Stimulated activated memory B cell treated with anti-CD40 and anti-IgM and Interleukin-4, amounts not matched to agents 10 μg/mL and 1 μg/mL and 100 μg/mL, for 72 hours (primary cell): ENCODE data around the gene TMEM209.

Experiments used
- ATAC-seq: fragments of 150-1000 bp; cut with Tn5 transposase; 2 replicates; pipeline ENCODE4 v1.10.0; 2021
- H3K27ac Mint-ChIP-seq: one replicate; pipeline ENCODE4 v1.8.0; 2022; ENCODE audit warnings: mild to moderate bottlenecking, mixed read lengths
- H3K27me3 Mint-ChIP-seq: one replicate; pipeline ENCODE4 v1.8.0; 2022; ENCODE audit warnings: mixed read lengths
- H3K36me3 Mint-ChIP-seq: one replicate; pipeline ENCODE4 v1.8.0; 2022; ENCODE audit warnings: mixed read lengths
- H3K4me1 Mint-ChIP-seq: one replicate; pipeline ENCODE4 v1.8.0; 2022; ENCODE audit warnings: mixed read lengths
- H3K4me3 Mint-ChIP-seq: one replicate; pipeline ENCODE4 v1.8.0; 2022; ENCODE audit warnings: mild to moderate bottlenecking, moderate library complexity, mixed read lengths
- H3K9me3 Mint-ChIP-seq: one replicate; pipeline ENCODE4 v1.8.0; 2022; ENCODE audit warnings: mixed read lengths

Gene TMEM209

GRCh38 chr7:130144312-130145171 is 60.7 kb downstream of the TMEM209 start:
- Mint-ChIP-seq H3K27ac (peak overlapping the region; percentile 37), H3K36me3 (peaks cover 3% of the 10 kb centered on the region), H3K27me3 (no peaks in the 10 kb centered on the region), H3K4me1 (peaks cover 34% of the 10 kb centered on the region), H3K4me3 (no peak overlapping the region), H3K9me3 (no peaks in the 10 kb centered on the region)
- ATAC-seq = no peak

GRCh38 chr7:130143986-130144311 is 61.3 kb downstream of the TMEM209 start:
- no peak for ATAC-seq
- H3K36me3 Mint-ChIP-seq = peaks cover 9% of the 10 kb centered on the region

DNA sequence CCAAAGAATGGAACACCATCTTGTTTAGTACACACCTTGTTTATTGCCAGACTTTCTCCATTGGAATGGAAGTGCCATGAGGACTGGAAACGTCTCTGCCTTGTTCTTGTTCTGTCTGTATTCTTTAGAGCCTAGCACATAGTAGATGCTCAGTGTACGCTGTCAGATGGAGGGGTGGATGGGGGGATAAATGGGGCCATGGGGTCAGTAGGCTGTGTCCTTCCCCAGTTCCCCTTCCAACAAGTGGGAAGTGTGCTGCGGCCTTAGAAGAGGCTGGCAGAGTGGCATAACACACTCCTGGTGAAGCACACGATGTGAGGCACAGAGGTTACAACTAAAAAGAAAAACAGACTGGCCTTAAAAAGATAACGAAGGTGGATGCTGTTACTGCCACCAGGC is 61.9 kb downstream of the TMEM209 start:
- ATAC-seq = no peak
- Mint-ChIP-seq H3K36me3 (peaks cover 10% of the 10 kb centered on the region), H3K9me3 (no peaks in the 10 kb centered on the region), H3K27ac (peak overlapping the region; percentile 99), H3K4me1 (peaks cover 30% of the 10 kb centered on the region), H3K27me3 (no peaks in the 10 kb centered on the region), H3K4me3 (no peak overlapping the region)

More at GRCh38 chr7:130143986-130144311, 61.3 kb downstream of the TMEM209 start:
- Mint-ChIP-seq H3K27ac (peak overlapping the region; percentile 37), H3K9me3 (no peaks in the 10 kb centered on the region), H3K4me1 (peaks cover 30% of the 10 kb centered on the region), H3K4me3 (no peak overlapping the region), H3K27me3 (no peaks in the 10 kb centered on the region)

DNA sequence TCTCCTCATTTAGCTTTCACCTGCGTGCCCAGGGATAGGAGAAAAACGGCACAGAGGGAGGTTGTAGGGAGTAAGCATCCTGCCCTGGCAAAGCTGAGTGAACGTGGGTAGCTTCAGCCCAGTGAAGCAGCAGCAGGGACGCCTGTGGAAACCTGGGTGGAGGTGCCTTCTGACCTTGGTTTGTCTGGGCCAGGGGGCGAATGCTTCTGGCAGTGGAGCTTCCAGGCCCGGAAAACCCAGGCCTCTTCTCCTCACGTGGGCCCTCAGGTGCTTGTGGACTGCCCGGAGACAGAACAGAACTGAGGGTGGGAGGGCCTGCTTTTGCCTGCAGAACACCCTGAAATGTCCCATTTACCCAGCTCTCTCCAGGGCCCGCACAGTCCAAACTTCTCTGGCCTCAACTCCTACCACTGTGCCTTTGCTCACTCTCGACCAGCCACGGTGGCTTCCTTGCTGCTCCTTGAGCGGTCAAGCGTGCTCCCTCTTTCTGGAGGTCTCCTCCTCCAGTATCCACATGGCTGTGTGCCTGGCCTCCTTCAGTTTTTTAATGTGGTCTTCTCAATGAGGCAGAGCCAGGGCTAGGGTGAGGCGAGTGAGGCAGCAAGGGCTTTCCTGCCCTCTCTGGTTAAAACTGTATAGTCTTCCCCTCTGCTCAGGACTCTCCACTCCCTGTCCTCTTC is 62.4 kb downstream of the TMEM209 start:
- H3K36me3 Mint-ChIP-seq = peaks cover 14% of the 10 kb centered on the region
- H3K4me1 Mint-ChIP-seq = peaks cover 30% of the 10 kb centered on the region
- H3K27ac Mint-ChIP-seq = peak overlapping the region; percentile 99
- no peak overlapping the region for H3K4me3 Mint-ChIP-seq
- no peak for ATAC-seq
- H3K27me3 Mint-ChIP-seq = no peaks in the 10 kb centered on the region
- no peaks in the 10 kb centered on the region for H3K9me3 Mint-ChIP-seq

DNA sequence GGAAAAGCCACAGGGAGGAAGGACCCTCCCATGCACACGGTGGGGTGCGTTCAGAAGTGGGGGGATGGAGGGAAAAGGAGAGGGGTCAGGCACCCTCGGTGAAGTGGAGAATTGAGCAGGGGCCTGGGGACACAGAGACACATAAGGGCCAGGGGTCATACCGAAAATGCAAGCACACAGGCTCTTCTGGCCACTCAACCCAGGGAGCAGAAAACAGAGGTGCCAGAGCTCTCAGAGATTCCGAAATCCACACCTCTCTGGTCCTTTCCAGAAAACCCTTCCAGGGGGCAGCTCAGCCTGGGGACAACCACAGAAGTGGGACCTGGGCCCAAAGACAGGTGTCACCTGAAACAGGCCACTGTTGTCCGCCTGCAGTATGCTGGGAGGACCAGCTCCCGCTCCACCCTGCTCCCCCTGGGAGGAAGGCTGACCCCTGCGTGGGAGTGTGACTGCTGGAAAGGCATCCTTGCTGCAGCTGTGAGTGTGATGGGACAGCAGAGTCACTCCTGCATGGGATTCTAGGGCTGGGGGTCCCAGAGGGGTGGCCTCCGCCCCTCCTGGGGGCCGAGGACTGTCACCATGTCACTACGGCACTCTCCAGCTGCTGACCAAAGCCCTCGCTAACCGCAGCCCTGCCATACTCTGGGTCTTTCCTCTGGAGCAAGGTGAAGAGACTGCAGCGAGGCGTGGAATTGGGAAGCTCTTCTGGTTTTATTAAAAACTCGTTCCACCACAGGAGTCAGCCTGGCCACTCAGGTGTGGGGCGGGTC is 63.1 kb downstream of the TMEM209 start:
- Mint-ChIP-seq H3K4me3 (peak overlapping the region; percentile 84), H3K27me3 (no peaks in the 10 kb centered on the region), H3K9me3 (no peaks in the 10 kb centered on the region), H3K4me1 (peaks cover 30% of the 10 kb centered on the region), H3K27ac (peak overlapping the region; percentile 99), H3K36me3 (peaks cover 16% of the 10 kb centered on the region)
- ATAC-seq = no peak

- Mint-ChIP-seq H3K27me3 (no peaks in the 10 kb centered on the region), H3K4me1 (peaks cover 30% of the 10 kb centered on the region), H3K36me3 (peaks cover 18% of the 10 kb centered on the region), H3K4me3 (peak overlapping the region; percentile 84), H3K9me3 (no peaks in the 10 kb centered on the region), H3K27ac (peak overlapping the region; percentile 99)
- ATAC-seq = peak; percentile 80
These were observed 63.9 kb downstream of the TMEM209 start for GRCh38 chr7:130141161-130141883.

- no peak for ATAC-seq
- Mint-ChIP-seq H3K4me1 (peaks cover 30% of the 10 kb centered on the region), H3K4me3 (peak overlapping the region; percentile 84), H3K36me3 (peaks cover 25% of the 10 kb centered on the region), H3K9me3 (no peaks in the 10 kb centered on the region), H3K27ac (peak overlapping the region; percentile 99), H3K27me3 (no peaks in the 10 kb centered on the region)
These were observed 64.5 kb downstream of the TMEM209 start for GRCh38 chr7:130140551-130141160.

DNA sequence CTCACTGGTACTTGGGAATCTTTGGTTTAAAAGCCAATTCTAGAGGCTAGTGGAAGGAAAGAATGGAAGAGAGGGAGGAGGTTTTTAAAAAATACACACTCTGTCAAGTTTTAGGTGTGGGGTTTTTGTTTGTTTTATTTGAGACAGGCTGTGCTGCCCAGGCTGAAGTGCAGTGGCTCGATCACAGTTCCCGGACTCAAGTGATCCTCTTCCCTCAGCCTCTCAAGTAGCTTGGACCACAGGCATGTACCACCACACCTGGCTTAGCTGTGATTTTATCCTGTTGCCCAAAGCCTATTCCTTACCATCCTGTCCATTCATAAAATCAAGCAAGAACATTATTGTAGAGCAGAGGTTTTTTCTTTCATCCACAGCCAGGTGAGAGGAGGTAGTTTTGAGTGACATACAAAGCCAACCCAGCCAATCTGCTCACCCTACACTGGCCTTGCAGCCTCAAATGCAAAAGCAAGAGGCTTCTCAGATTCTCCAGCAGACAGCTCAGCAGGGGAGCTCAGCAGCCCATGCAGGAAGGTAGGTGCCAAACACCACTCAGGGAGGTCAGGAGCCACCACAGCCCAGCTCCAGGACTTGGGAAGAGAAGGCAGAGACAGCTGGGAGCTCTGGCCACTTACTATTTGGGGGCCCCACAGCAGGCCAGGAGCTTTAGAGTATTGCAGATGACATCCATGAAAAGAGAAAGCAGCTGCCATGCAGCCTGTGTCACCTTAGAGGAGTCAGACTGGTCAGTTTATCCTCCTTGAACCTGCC is 65.8 kb downstream of the TMEM209 start:
- Mint-ChIP-seq H3K27ac (peak overlapping the region; percentile 99), H3K27me3 (no peaks in the 10 kb centered on the region), H3K9me3 (no peaks in the 10 kb centered on the region), H3K4me3 (no peak overlapping the region), H3K36me3 (peaks cover 35% of the 10 kb centered on the region), H3K4me1 (peaks cover 30% of the 10 kb centered on the region)
- no peak for ATAC-seq

GRCh38 chr7:130137207-130137606 is 68.0 kb downstream of the TMEM209 start:
- ATAC-seq = no peak
- Mint-ChIP-seq H3K27me3 (no peaks in the 10 kb centered on the region), H3K27ac (no peak overlapping the region), H3K4me3 (no peak overlapping the region), H3K9me3 (no peaks in the 10 kb centered on the region), H3K4me1 (peaks cover 16% of the 10 kb centered on the region), H3K36me3 (peaks cover 41% of the 10 kb centered on the region)

GRCh38 chr7:130136579-130137167 is 68.5 kb downstream of the TMEM209 start:
- H3K27ac Mint-ChIP-seq = no peak overlapping the region
- ATAC-seq = no peak
- peaks cover 46% of the 10 kb centered on the region for H3K36me3 Mint-ChIP-seq
- no peaks in the 10 kb centered on the region for H3K27me3 Mint-ChIP-seq
- H3K4me1 Mint-ChIP-seq = peaks cover 13% of the 10 kb centered on the region
- no peaks in the 10 kb centered on the region for H3K9me3 Mint-ChIP-seq
- no peak overlapping the region for H3K4me3 Mint-ChIP-seq

- no peak for ATAC-seq
- no peak overlapping the region for H3K27ac Mint-ChIP-seq
These were observed 69.7 kb downstream of the TMEM209 start for GRCh38 chr7:130135208-130136205.

DNA sequence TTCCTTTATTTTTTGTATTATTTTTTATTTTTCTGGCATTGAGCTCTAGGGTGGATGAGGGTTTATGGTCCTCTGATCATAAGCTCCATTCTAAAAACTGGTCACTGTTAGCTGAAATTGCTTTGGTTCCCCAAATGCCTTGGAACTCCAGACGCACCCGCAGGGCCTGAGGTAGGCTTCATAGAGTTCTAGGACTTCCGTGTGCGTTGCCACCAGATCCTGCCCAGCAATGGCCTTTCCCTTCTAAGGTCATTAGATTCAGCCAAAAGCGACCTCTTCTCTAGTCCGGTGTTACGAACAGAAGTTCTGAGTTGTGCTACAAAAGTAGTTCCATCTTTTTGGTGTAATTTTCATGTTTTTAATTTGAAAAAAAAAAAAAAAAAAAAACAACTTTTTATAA is 70.5 kb downstream of the TMEM209 start:
- ATAC-seq = no peak
- H3K27me3 Mint-ChIP-seq = no peaks in the 10 kb centered on the region

More at GRCh38 chr7:130135208-130136205, 69.7 kb downstream of the TMEM209 start:
- Mint-ChIP-seq H3K4me1 (peaks cover 6% of the 10 kb centered on the region), H3K9me3 (no peaks in the 10 kb centered on the region), H3K4me3 (no peak overlapping the region), H3K27me3 (no peaks in the 10 kb centered on the region), H3K36me3 (peaks cover 58% of the 10 kb centered on the region)

More for the DNA sequence above, 70.5 kb downstream of the TMEM209 start:
- Mint-ChIP-seq H3K9me3 (no peaks in the 10 kb centered on the region), H3K4me1 (peaks cover 6% of the 10 kb centered on the region), H3K4me3 (no peak overlapping the region), H3K27ac (no peak overlapping the region), H3K36me3 (peaks cover 63% of the 10 kb centered on the region)
